Endothelial cell of umbilical vein (primary cell): ENCODE data around the gene PML.

Experiments used
- CTCF ChIP-seq, 2 donors: IDR thresholded peaks; 1 replicate in 1 of 2; 2 replicates in 1 of 2; pipeline ENCODE4 v1.5.1; 2011; ENCODE audit warnings: low read length in 2 of 2, mild to moderate bottlenecking in 2 of 2, moderate library complexity in 2 of 2, control low read depth in 1 of 2, inconsistent platforms in 1 of 2, low read depth in 1 of 2; ENCODE audit not compliant: insufficient read depth in 1 of 2; ENCODE audit errors: extremely low read depth in 1 of 2
- EZH2 ChIP-seq: IDR thresholded peaks from 2 replicates; pipeline ENCODE4 v1.6.1; 2012; ENCODE audit warnings: borderline replicate concordance, low read depth, mild to moderate bottlenecking, moderate library complexity, low read length, inconsistent platforms; ENCODE audit not compliant: severe bottlenecking
- GATA2 ChIP-seq: IDR thresholded peaks from 2 replicates; pipeline ENCODE4 v1.7.0; 2011; ENCODE audit warnings: low read depth, mild to moderate bottlenecking, moderate library complexity, mixed read lengths, low read length; ENCODE audit not compliant: insufficient read length, insufficient read depth
- POLR2A ChIP-seq: IDR thresholded peaks from 2 replicates; pipeline ENCODE4 v1.6.1; 2012; ENCODE audit warnings: low read depth, mild to moderate bottlenecking, control low read depth, low read length
- POLR2AphosphoS5 ChIP-seq: IDR thresholded peaks from 2 replicates; pipeline ENCODE4 v1.6.1; 2012; ENCODE audit warnings: low read depth, mild to moderate bottlenecking, control low read depth, low read length, moderate library complexity; ENCODE audit not compliant: insufficient read depth

GRCh38 chr15:73946046-73946721 is 48.3 kb upstream of the PML start:
- TF ChIP-seq CTCF (IDR thresholded peaks at IDR 0.05; ENCODE audit: extremely low read depth in 1 of 2, insufficient read depth in 1 of 2, low read depth in 1 of 2, low read length in 2 of 2) (no peak), EZH2 (no peak), POLR2AphosphoS5 (no peak), POLR2A (no peak), GATA2 (no peak)
